ENCODE measurements around the gene KIF20B. TPM values are rescaled to one million over a fixed set of nuclear protein-coding genes. Genes with fewer than 3 reads are reported as not detected.

Gene KIF20B, protein sequence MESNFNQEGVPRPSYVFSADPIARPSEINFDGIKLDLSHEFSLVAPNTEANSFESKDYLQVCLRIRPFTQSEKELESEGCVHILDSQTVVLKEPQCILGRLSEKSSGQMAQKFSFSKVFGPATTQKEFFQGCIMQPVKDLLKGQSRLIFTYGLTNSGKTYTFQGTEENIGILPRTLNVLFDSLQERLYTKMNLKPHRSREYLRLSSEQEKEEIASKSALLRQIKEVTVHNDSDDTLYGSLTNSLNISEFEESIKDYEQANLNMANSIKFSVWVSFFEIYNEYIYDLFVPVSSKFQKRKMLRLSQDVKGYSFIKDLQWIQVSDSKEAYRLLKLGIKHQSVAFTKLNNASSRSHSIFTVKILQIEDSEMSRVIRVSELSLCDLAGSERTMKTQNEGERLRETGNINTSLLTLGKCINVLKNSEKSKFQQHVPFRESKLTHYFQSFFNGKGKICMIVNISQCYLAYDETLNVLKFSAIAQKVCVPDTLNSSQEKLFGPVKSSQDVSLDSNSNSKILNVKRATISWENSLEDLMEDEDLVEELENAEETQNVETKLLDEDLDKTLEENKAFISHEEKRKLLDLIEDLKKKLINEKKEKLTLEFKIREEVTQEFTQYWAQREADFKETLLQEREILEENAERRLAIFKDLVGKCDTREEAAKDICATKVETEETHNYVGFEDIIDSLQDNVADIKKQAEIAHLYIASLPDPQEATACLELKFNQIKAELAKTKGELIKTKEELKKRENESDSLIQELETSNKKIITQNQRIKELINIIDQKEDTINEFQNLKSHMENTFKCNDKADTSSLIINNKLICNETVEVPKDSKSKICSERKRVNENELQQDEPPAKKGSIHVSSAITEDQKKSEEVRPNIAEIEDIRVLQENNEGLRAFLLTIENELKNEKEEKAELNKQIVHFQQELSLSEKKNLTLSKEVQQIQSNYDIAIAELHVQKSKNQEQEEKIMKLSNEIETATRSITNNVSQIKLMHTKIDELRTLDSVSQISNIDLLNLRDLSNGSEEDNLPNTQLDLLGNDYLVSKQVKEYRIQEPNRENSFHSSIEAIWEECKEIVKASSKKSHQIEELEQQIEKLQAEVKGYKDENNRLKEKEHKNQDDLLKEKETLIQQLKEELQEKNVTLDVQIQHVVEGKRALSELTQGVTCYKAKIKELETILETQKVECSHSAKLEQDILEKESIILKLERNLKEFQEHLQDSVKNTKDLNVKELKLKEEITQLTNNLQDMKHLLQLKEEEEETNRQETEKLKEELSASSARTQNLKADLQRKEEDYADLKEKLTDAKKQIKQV (N-terminal part only)
- 59.2 and 64.1 TPM in 2 replicates for total RNA-seq

DNA sequence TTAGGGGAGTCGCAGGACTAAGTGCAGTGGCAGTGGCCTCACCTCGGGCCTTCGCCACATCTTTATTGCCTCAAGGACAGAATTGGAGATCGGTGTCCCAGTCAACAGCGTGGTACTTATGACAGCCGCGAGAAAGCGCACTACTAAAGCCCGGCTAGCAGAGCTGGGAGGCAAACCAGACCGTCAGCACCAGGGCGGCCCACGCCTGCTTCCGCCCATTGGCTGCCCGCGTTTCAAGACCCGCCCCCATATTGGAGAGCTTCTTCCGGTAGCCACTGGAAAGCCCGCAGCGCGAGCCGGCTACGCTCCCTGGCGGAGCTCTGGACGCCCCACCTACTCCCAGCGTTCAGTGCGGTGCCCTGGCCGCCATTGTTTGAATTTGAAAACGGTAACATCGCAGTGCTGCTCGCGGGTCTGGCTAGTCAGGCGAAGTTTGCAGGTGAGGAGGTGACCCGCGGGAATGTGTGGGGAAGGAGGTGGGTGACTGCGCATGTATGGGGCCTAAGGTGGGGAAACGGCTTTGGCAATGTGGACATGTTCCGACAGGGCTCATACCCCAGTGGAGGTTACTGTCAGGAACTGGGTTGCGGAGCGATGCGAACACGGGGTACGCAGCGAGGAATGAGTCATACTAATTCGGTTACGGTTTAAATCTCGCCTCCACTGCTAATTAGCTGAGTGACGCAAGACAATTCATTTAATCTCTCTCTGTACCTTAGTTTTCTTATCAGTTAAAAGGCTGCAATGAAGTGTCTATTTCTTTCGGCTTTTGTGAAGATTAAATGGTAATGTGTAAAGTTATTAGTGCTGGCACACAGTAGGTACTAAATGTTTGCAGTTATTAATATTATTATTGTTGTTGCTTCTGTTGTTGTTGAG, at the start of gene KIF20B:
TSS of gene KIF20B (plus strand) at position 349 of the 879 bp plus-strand sequence. CDS start 3,705 bp downstream, outside the sequence.
- intact Hi-C loops (cut with micrococcal nuclease) = loop anchor here (1.0 to 5.0 kb wide), 7 partner anchors 36 to 1171 kb away; partner anchors contain the start of genes LIPA and RPP30
- Mint-ChIP-seq H3K4me1 (ENCODE audit: low read depth) (peaks cover 48% of the 10 kb centered on the region), H3K27me3 (ENCODE audit: low read depth) (no peaks in the 10 kb centered on the region)

DNA sequence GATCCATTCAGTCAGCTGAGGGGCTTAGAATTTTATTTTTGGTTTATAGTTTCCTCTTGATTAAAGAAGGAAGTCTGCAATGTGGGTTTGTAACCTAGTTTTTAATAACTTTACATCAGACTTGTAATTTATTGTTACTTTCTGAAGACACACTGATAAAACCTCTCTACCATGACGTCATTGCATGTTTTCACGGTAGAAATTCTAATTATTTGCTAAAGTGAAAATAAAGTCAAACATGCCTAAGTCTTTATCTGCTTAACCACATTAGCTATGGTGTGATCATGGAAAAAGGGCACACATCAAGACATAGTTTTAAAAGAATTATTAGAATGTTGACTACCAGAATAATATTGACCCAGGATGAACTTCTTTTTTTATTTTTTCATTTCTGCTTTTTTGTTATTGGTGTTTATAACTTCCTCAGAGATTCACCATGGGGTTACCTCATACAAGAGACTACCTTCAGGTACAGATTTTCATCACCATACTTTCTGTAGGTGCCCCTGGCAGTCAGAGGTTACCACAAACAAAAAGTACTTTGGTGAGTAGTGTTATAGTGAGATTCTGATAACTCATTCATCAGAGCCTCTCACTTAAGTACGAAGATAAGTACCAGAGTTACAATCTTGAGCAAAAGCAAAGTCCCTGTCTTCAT, 49.3 kb upstream of the KIF20B start:
- H3K9me3 Mint-ChIP-seq = no peaks in the 10 kb centered on the region
- intact Hi-C loops (cut with micrococcal nuclease) = no loop called here
- peaks cover 13% of the 10 kb centered on the region for H3K27me3 Mint-ChIP-seq (ENCODE audit: low read depth)
- H3K4me1 Mint-ChIP-seq (ENCODE audit: low read depth) = peaks cover 3% of the 10 kb centered on the region
- no peak overlapping the region for H3K4me3 Mint-ChIP-seq (ENCODE audit: low read depth)
- H3K36me3 Mint-ChIP-seq (ENCODE audit: low read depth) = no peaks in the 10 kb centered on the region
- DNase-seq (ENCODE audit: low spot score) = no peak
- no peak overlapping the region for H3K27ac Mint-ChIP-seq

More for the DNA sequence above, at the start of gene KIF20B:
- H3K9me3 Mint-ChIP-seq = no peaks in the 10 kb centered on the region
- H3K4me3 Mint-ChIP-seq (ENCODE audit: low read depth) = peak within 1 kb of the TSS; percentile 97
- H3K27ac Mint-ChIP-seq = peak within 1 kb of the TSS; percentile 96
- DNase-seq (ENCODE audit: low spot score) = peak; percentile 96
- H3K36me3 Mint-ChIP-seq (ENCODE audit: low read depth) = peaks cover 27% of the 10 kb centered on the region

DNA sequence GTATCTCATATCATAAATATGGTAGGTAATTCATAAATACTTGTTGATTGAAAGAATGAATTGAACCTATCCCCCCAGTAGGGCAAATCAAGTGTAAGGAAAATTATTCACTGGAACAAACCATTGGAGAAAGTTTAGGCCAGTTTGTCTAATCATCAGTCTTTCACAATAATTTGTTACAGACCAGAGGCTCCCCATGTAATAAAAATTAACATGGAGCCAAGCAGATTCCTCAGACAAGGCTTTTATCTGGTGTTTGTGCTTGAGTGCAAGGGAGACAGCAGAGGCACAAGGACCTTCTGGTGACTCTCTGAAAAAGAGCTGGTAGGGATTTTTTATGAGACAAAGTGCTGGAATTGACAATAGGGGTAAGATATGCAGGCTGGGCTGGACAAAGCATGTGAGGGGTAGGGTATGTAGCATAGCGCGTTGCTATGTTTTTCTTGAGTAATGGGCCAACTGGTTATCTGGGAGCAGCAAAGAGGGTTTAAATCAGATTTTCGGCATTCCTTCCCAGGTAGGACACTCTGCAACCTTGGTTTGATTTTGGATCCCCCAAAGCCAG, 48.5 kb upstream of the KIF20B start:
- Mint-ChIP-seq H3K4me1 (ENCODE audit: low read depth) (peaks cover 3% of the 10 kb centered on the region), H3K9me3 (no peaks in the 10 kb centered on the region), H3K27me3 (ENCODE audit: low read depth) (peaks cover 11% of the 10 kb centered on the region), H3K36me3 (ENCODE audit: low read depth) (no peaks in the 10 kb centered on the region), H3K4me3 (ENCODE audit: low read depth) (no peak overlapping the region), H3K27ac (no peak overlapping the region)
- no peak for DNase-seq (ENCODE audit: low spot score)
- intact Hi-C loops (cut with micrococcal nuclease) = no loop called here

DNA sequence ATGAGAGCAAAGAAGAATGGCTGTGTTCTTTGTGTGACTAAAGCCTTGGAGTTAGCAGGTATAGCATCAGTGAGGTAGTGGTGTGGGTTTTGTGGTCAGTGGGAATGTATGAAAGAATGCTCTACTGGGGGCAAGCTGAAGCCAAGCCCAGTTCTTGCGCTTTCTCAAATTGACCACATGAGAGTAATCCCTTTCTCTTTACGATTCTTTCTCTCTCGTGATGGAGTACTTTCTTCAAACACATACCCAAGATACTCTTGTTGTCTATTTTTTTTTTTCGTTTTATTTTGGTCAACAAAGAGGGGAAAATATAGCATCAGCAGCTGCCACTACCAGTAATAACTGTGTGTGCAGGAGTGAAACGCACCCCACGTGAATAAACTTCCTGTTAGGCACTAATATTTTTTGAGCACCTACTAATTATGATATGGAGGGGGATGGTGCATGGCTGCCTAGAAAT, 48.0 kb upstream of the KIF20B start:
- Mint-ChIP-seq H3K27ac (no peak overlapping the region), H3K27me3 (ENCODE audit: low read depth) (peaks cover 8% of the 10 kb centered on the region), H3K4me3 (ENCODE audit: low read depth) (no peak overlapping the region), H3K9me3 (no peaks in the 10 kb centered on the region), H3K4me1 (ENCODE audit: low read depth) (peaks cover 3% of the 10 kb centered on the region), H3K36me3 (ENCODE audit: low read depth) (no peaks in the 10 kb centered on the region)
- DNase-seq (ENCODE audit: low spot score) = no peak
- intact Hi-C loops (cut with micrococcal nuclease) = no loop called here

DNA sequence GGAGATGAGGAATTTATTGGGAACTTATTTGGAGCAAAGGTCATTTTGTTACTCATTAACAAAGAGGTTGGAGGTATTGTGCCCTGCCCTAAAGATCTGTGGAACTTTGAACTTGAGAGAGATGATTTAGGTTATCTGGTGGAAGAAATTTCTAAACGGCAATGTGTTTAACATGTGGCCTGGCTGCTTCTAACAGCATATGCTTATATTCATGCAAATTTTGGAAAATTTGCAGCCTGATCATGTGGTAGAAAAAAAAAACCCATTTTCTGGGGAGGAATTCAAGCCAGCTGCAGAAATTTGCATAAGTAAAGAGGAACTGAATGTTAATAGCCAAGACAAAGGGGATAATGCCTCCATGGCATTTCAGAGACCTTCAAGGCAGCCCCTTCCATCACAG, 45.7 kb upstream of the KIF20B start:
- H3K9me3 Mint-ChIP-seq = no peaks in the 10 kb centered on the region
- intact Hi-C loops (cut with micrococcal nuclease) = no loop called here
- no peak overlapping the region for H3K4me3 Mint-ChIP-seq (ENCODE audit: low read depth)
- no peak overlapping the region for H3K27ac Mint-ChIP-seq
- no peak for DNase-seq (ENCODE audit: low spot score)
- H3K4me1 Mint-ChIP-seq (ENCODE audit: low read depth) = peaks cover 3% of the 10 kb centered on the region
- H3K36me3 Mint-ChIP-seq (ENCODE audit: low read depth) = no peaks in the 10 kb centered on the region
- H3K27me3 Mint-ChIP-seq (ENCODE audit: low read depth) = peaks cover 7% of the 10 kb centered on the region

DNA sequence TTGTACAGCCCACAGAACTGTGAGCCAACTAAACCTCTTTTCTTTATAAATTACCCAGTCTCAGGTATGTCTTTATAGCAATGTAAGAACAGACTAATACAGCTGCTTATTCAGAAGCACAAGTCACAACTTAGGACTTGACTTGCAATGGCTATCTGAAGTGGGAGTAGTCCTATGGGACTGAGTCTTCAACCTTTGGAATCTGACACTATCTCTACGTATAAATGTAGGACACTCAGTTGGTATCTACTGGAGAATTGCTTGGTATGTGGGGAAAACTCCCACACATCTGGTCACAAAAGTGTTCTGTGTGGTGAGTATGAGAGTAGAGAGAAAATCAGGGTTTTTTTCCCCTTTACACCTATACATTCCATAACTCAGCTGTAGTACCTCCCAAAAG, 44.1 kb upstream of the KIF20B start:
- DNase-seq (ENCODE audit: low spot score) = no peak
- Mint-ChIP-seq H3K27me3 (ENCODE audit: low read depth) (peaks cover 7% of the 10 kb centered on the region), H3K9me3 (no peaks in the 10 kb centered on the region), H3K4me1 (ENCODE audit: low read depth) (peaks cover 3% of the 10 kb centered on the region), H3K27ac (no peak overlapping the region), H3K36me3 (ENCODE audit: low read depth) (no peaks in the 10 kb centered on the region), H3K4me3 (ENCODE audit: low read depth) (no peak overlapping the region)
- intact Hi-C loops (cut with micrococcal nuclease) = no loop called here

DNA sequence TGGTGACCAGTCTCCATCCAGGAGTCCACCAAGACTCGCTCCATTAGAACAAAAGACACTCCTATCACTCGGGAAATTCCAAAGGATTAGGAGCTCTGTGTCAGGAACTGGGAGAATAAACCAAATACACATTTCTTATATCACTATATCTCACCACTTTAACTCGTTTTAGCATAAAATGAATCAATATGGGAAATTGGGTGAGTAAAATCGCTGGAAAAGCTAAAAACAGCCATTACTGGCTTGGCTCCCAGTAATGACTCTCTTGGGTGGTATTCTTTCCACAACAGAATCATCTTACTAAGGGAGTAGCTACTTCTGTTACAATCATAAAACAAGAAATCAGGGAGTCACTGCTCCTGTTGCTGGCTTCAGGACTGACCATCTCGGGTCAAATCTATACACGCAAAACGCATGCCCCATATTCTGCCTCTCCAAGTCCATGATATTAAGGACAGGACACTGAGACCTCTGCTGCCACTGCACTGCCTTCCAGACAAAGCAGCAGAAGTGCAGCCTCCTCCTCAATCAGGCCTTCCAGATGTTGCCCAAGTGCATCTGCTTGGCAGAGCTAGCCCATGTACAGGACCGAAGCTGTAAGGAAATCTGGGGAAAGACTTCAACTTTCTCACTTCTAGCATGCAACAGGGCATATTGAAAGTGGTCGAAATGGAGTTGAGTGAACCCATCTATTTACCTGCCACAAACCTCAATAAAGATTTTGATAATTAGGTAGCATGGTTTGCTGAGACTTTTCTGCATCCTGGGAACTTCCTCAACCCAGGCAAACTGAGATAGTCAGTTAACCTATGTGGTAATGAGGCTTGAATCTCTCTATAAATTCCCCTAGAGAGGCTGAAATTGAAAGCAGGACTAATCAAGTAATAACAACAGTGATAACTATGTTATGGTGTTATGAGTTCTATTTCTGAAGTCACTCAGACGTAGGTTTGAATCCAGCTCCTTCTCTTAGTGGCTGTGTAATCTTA, 42.0 kb upstream of the KIF20B start:
- Mint-ChIP-seq H3K9me3 (no peaks in the 10 kb centered on the region), H3K4me1 (ENCODE audit: low read depth) (no peaks in the 10 kb centered on the region)

DNA sequence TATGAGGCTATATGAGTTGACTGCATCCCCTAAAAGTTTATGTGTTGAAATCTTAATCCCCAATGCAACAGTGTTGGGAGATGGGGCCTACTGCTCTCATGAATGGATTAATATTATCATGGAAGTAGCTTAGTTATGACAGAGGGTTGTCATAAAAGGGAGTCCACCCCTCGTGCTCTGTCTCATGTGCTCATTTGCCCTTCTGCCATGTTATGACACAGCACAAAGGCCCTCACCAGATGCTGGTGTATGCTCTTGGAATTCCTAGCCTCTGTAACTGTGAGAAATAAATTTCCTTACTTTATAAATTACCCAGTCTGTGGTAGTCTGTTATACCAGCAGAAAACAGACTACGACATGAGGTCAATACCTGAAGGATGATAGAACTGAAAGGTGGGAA, 38.8 kb upstream of the KIF20B start:
- intact Hi-C loops (cut with micrococcal nuclease) = no loop called here
- H3K4me1 Mint-ChIP-seq (ENCODE audit: low read depth) = no peaks in the 10 kb centered on the region
- H3K27me3 Mint-ChIP-seq (ENCODE audit: low read depth) = peaks cover 26% of the 10 kb centered on the region
- H3K9me3 Mint-ChIP-seq = no peaks in the 10 kb centered on the region
- no peak overlapping the region for H3K4me3 Mint-ChIP-seq (ENCODE audit: low read depth)
- no peak for DNase-seq (ENCODE audit: low spot score)
- no peaks in the 10 kb centered on the region for H3K36me3 Mint-ChIP-seq (ENCODE audit: low read depth)
- H3K27ac Mint-ChIP-seq = no peak overlapping the region

More for the DNA sequence above, 42.0 kb upstream of the KIF20B start:
- intact Hi-C loops (cut with micrococcal nuclease) = no loop called here
- Mint-ChIP-seq H3K4me3 (ENCODE audit: low read depth) (no peak overlapping the region), H3K27ac (no peak overlapping the region), H3K36me3 (ENCODE audit: low read depth) (no peaks in the 10 kb centered on the region), H3K27me3 (ENCODE audit: low read depth) (peaks cover 13% of the 10 kb centered on the region)
- DNase-seq (ENCODE audit: low spot score) = no peak

DNA sequence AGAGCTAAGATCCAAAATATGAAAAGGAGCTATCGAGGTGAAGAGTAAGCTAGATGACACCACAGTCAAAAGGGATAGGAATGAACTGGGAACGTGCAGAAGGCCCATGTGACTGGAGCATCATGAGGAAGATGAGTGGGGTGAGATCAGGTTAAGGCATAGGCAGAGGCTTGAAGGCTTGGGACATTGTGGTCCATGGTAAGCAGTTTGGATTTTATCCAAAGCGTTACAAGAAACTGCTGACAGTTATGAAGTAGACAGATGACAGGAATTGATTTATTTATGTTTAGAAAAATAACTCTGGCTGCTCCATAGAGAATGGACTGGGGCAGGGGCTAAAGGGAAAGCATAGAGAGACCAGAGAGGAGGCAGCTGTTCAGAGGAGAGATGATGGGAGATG, 38.2 kb upstream of the KIF20B start:
- peaks cover 28% of the 10 kb centered on the region for H3K27me3 Mint-ChIP-seq (ENCODE audit: low read depth)
- H3K4me1 Mint-ChIP-seq (ENCODE audit: low read depth) = no peaks in the 10 kb centered on the region
- DNase-seq (ENCODE audit: low spot score) = no peak
- H3K4me3 Mint-ChIP-seq (ENCODE audit: low read depth) = no peak overlapping the region
- no peaks in the 10 kb centered on the region for H3K9me3 Mint-ChIP-seq
- intact Hi-C loops (cut with micrococcal nuclease) = no loop called here
- H3K36me3 Mint-ChIP-seq (ENCODE audit: low read depth) = no peaks in the 10 kb centered on the region
- H3K27ac Mint-ChIP-seq = no peak overlapping the region

DNA sequence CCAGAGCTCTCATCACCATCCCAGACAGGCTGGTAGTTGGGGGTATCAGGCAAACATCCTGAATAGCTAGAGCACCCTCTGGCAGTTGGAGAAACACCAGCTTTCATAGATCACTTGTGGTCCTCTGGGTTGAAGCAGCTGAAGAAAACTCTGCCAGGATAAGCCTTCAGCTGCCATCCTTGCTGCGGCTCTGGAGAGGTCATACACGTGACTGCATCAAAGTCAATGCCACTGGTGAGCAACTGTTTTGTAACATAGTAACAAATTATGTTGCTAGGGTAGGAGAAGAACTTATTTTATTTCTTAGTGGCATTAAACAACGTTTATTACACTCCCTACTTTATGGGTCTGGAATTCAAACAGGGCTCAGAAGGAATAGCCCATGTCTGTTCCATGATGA, 37.2 kb upstream of the KIF20B start:
- H3K27me3 Mint-ChIP-seq (ENCODE audit: low read depth) = peaks cover 24% of the 10 kb centered on the region
- no peak overlapping the region for H3K27ac Mint-ChIP-seq
- H3K9me3 Mint-ChIP-seq = no peaks in the 10 kb centered on the region
- intact Hi-C loops (cut with micrococcal nuclease) = no loop called here
- H3K4me3 Mint-ChIP-seq (ENCODE audit: low read depth) = no peak overlapping the region
- no peaks in the 10 kb centered on the region for H3K36me3 Mint-ChIP-seq (ENCODE audit: low read depth)
- no peaks in the 10 kb centered on the region for H3K4me1 Mint-ChIP-seq (ENCODE audit: low read depth)
- DNase-seq (ENCODE audit: low spot score) = no peak
